Activated naive CD4-positive, alpha-beta T cell (primary cell): Measurements from ENCODE around the gene KIRREL3.

Experiments
- DNase-seq, 4 experiments: peaks; one replicate each; lab custom pipeline; 2025; lab: John Stamatoyannopoulos, UW

The KIRREL3 gene

GRCh38 chr11:126634963-126635362, 365.6 kb downstream of the KIRREL3 start:
- no peak for DNase-seq

- DNase-seq, result no peak
These were observed 367.2 kb downstream of the KIRREL3 start for GRCh38 chr11:126633330-126633729.

DNA sequence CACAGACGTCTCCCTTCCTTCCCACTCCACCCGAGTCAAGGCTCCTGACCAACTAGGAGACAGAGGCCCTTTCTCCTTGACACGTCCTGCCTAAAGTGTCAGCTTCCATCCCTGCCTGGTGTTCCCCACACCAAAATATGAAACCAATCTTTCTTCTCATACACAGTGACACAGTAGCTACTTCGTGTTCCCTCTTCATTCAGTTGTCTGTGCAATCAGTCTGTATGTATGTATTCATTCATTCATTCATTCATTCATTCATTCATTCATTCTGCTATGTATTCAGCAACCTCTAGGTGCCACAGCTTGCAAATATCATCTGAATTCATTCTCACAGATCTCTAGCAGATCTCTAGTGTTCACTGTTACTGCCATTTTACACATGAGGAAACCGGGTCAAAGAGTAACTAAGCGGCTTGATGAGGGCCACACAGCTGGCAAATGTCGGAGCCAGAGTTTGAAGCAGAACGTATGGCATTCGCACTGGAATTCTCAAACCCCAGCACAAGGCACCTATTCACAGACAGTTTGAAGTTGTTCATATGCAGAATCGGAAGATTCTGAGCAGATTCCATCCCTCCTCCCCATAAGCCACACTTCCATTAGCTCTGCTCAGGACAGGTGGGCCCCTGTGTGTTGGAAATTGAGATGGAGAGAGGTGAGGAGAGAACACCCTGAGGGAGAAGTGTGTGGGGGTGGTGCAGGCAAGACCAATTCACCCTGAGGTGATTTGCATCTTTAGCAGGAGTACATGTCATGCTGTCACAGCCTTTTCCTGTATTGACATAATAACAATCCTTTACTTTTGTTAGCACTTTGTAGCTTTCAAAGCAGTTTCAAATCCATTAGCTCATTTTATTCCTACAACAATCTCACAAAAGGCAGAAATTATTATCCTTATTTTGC, 369.4 kb downstream of the KIRREL3 start:
- DNase-seq, result no peak

GRCh38 chr11:126630488-126630887, 370.1 kb downstream of the KIRREL3 start:
- DNase-seq, result no peak

GRCh38 chr11:126628790-126629621, 371.6 kb downstream of the KIRREL3 start:
- no peak for DNase-seq

DNA sequence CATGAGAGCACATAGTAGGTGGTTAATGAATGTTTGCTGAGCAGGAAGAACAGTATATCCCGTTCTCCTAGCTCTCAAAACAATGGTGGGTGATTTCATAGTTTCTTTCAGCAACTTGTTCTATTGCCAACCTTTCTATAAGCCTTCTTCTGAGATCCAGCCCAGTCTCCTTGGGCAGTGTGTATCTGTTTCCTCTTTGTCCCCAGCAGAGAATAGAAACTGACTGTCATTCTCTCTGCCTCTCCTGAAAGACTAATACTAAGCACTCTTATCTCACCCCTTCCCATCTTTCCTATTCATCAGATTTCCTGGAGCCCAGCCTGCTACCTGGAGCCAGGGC, 372.1 kb downstream of the KIRREL3 start:
- no peak for DNase-seq

- DNase-seq, result no peak
These were observed 373.1 kb downstream of the KIRREL3 start for GRCh38 chr11:126627421-126627820.

- no peak for DNase-seq
These were observed 376.1 kb downstream of the KIRREL3 start for GRCh38 chr11:126624506-126624905.

DNA sequence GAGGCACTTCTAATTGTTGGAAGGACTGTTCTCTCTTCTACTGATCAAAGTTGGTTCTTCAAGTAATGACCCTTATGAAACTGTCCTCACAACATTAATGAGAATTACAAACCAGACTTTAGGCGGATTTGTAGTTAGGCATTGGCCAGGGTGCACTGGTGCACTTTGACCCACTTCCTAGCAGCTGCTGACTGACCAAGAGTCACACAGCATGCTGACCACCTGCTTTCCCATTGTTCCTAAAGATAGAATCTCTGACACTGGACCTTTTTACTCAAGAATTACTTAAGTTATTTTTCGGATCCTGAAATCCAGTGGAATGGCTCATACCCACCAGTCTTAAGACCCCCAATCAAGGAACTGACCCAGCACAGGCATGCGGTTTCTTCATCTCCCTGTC, 381.1 kb downstream of the KIRREL3 start:
- DNase-seq, result no peak

- DNase-seq, result no peak
These were observed 384.7 kb downstream of the KIRREL3 start for GRCh38 chr11:126615845-126616244.

DNA sequence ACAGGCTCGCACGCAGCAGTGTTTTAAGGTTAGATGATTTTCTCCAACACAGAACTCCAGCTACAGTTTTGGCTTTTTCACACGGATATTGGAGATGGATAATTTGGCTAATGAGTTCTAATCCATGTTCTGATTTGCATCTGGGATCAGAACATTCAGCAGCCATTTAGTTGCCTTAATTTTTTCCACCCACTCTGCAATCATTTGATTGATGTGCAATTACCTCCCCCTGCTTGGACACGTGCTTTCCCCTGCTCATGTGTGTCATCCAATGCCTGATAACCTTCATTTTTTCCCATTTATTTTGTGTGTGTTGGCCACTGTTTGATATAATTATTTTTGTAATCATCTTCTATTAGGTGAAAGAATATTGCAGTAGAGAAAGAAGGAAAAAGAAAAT, 387.3 kb downstream of the KIRREL3 start:
- DNase-seq, result no peak

- no peak for DNase-seq
These were observed 387.9 kb downstream of the KIRREL3 start for GRCh38 chr11:126612671-126613070.

GRCh38 chr11:126611438-126611837, 389.1 kb downstream of the KIRREL3 start:
- no peak for DNase-seq

DNA sequence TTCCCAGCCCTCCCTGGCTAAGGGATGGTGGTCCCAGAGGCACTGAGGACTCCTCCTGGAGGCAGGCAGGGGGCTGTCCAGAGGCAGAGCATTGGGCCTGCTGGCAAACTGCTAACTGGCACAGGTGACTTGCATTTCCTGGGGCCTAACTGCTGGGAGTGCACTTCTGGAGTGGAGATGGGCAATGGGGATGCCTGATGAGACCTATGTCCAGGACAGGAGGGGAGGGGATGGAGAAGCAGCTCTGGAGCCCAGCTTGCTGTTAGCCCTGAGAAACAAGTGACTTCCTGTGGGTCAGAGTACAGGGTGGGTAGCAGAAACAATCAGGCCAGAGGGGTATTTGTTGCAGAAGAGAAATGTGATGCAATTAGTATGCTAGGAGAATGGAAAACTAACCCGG, 391.9 kb downstream of the KIRREL3 start:
- no peak for DNase-seq

- DNase-seq, result no peak
These were observed 392.6 kb downstream of the KIRREL3 start for GRCh38 chr11:126607776-126608541.

DNA sequence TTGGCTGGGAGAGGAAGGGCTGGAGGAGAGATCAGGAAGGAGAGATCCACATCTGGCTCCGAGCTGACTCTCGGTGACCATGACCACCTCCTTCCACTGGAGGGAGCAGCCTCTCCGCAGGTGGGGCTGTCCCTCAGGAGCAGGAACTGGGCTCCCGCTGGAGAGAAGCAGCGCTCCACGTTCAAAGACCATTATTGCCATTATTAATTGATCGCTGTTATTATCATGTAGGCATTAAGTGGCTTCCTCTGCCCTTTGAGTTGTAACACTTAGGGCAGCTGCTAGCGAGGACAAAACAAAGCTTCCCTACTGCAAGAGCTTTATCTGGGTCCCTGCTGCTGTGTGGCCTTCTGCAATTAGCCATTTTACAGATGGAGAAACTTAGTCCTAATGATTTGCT, 393.2 kb downstream of the KIRREL3 start:
- DNase-seq, result no peak

GRCh38 chr11:126606484-126606883, 394.1 kb downstream of the KIRREL3 start:
- DNase-seq, result no peak

- DNase-seq, result no peak
These were observed 396.1 kb downstream of the KIRREL3 start for GRCh38 chr11:126604461-126604860.

- DNase-seq, result no peak
These were observed 397.1 kb downstream of the KIRREL3 start for GRCh38 chr11:126603486-126603885.

- DNase-seq, result no peak
These were observed 397.6 kb downstream of the KIRREL3 start for GRCh38 chr11:126602993-126603392.

DNA sequence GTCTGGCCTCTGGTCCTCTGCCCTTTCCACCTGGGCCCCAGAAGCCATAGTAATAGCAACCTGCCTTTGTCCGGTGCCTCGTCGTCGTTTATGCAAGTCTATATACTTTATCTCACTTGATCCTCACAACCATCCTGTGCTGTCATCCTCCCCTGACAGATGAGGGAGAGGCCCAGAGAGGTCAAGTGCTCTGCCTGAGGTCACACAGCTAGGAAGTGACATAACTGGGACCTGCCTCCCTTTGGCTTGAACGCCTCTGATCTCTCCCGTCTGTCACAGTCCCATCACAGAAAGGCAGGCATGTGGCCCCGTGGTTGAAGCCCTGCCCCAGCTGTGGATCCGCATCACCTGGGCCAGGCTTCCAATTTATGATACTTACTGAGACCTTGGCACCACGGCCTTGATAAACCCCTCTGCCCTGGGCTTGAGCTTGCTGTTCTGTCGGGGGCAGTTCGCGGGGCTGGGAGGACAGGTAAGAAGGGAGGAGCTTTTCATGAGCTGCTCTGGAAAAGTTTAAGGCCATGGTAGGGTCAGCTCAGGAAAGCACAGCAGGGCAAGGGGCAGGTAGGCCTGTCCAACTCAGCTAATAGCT, 398.1 kb downstream of the KIRREL3 start:
- no peak for DNase-seq
